Measurements from ENCODE around the gene MTUS2. TPM values are rescaled to one million over a fixed set of nuclear protein-coding genes. Genes with fewer than 3 reads are reported as not detected.

Gene MTUS2
- total RNA-seq, 1 experiment from 2014 or later = not detected

DNA sequence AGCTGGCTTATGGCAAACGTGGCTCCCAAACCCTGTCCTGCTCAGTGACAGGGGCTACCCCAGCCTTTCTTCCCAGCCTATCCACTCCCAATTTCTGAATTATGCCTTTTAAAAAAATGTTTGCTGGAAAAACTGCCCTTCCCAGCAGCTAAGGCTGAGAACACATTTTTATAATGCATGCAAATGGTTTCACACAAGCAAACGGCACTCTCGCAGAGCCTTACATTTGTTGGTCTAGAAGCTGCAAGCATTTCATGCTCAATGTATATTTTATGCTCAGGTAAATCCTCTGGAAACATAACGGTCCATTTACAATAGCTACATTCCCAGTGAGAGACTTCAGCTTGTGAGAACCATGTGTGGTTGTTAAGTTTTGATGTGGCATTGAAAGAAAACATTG lies 713.9 kb downstream of the MTUS2 start:
- no peaks in the 10 kb centered on the region for H3K9me3 ChIP-seq
- peaks cover 76% of the 10 kb centered on the region for H3K36me3 ChIP-seq

DNA sequence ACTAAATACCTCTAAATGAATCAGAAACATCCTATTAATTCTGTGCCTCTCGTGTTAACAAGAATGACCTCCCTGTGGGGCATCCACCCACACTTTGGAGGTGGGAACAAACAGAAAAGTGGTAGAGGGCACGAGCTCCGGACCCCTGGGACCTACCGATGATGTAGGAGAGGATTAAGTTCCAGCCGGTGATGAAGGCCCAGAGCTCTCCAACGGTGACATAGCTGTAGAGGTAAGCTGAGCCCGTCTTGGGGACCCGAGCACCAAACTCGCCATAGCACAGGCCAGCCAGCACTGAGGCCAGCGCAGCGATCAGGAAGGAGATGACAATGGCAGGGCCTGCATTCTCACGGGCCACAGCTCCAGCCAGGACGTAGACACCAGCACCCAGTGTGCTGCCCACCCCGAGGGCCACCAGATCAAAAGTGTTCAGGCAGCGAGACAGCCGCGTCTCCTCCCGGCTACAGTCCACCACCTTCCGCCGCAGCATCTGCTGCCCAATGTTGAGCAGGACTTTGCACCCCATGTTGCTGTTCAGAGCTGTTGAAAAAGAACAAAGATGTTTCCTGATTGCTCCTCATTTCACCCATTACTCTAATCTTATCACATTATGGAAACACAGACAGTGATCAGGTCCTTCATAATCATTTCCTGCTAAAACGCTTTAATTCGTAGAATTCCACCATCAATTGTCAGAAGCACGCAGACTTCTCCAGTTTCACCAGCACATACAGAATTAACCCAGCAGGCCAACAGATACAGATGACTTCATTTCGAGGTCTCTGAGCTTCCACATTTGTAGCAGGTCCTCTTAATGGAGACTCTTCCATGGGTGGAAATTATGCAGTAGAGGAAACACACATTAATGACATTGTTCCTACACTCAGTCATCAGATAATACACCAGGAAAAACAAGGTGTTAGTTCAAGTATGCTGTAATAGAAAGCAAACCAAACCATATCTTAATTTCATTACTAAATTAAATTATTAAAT lies 715.8 kb downstream of the MTUS2 start:
- no peak for DNase-seq
- H3K4me3 ChIP-seq = no peak overlapping the region
- peaks cover 74% of the 10 kb centered on the region for H3K36me3 ChIP-seq
- no peaks in the 10 kb centered on the region for H3K27me3 ChIP-seq
- no peaks in the 10 kb centered on the region for H3K9me3 ChIP-seq

More for the DNA sequence above, 713.9 kb downstream of the MTUS2 start:
- DNase-seq = no peak
- Histone ChIP-seq H3K4me3 (no peak overlapping the region), H3K27me3 (no peaks in the 10 kb centered on the region)

DNA sequence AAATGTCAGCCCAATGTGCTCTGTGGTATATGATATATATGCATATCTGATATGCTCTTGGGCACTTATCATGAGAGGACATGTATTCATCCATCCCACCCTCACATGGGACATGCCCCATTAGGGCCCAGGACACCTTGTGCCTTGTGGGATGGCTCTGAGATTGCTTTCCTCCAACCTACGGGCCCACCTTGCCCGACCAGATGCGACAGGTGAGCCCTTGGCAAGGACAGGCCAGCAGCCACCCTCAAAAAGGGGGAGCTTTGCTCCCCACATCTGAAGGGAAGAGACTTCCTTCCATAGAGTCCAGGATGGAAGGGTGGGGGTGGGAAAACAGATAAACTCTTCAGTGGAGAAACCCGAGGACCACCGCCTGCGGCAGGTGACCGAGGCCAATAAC lies 716.7 kb downstream of the MTUS2 start:
- no peaks in the 10 kb centered on the region for H3K27me3 ChIP-seq
- H3K4me3 ChIP-seq = no peak overlapping the region
- no peaks in the 10 kb centered on the region for H3K9me3 ChIP-seq
- peaks cover 67% of the 10 kb centered on the region for H3K36me3 ChIP-seq
- no peak for DNase-seq

DNA sequence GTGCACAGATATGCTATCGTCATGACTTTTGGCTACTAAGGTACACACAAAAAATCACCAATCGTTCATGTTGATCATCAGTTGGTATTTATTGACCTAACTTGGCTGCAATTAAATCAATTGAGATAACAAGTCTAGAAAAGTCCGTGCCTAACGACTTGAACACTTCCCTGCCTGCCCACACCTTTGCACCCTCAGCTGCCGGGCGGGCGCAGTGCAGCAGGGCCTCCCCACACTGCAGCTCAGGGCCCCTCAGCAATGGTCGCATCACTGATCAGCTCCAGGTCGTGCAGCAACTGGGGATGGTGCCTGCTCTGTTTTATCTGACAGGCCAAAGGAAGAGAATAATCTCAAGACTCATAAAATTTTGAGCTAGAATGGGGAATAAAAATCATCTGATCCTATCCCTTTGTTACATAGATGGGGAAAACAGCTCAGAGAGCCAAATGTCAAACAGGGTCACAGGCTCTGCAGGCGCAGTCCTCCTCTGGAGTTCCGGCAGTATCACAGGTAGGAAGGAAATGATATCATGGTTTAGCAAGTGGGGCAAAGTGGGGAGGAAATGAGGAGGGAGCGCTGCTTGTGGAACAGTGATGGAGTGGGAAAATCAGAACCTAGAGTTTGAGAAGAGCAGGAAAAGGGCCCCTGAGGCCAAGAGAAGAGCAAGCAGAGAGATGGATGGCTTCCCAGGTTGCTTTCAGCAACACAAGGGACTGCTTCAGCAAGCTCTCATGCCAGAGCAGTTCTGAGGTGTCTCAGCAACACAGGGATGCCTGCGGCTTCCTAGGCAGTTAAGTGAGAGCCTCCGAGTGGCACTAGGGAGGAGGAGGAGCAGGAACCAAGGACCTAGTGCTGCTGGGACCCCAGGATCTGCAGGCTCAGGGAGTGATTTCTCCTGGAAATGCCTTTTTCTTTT lies 717.9 kb downstream of the MTUS2 start:
- no peaks in the 10 kb centered on the region for H3K9me3 ChIP-seq
- no peaks in the 10 kb centered on the region for H3K27me3 ChIP-seq
- no peak for DNase-seq
- peaks cover 63% of the 10 kb centered on the region for H3K36me3 ChIP-seq
- no peak overlapping the region for H3K4me3 ChIP-seq

DNA sequence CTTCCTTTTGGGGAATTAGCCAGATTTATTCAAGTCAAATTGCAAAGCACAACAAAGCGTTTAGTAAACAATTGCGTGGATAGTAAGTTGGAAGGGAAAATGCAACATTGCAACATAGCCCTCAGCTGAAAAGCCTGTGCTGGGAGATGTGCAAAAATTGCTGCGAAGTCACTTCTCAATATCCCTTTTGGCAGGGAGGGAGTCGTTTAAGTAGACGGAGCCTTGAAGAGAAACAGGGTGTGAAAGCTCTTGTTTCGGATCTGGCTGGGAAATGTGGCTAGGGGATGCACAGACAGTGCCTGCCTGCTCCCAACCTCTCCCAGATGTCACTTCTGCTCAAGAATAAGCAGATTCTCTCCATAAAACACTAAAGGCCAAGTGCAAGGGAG lies 718.5 kb downstream of the MTUS2 start:
- H3K27me3 ChIP-seq = no peaks in the 10 kb centered on the region
- no peak for DNase-seq
- H3K9me3 ChIP-seq = no peaks in the 10 kb centered on the region
- H3K36me3 ChIP-seq = peaks cover 58% of the 10 kb centered on the region
- H3K4me3 ChIP-seq = no peak overlapping the region

- Histone ChIP-seq H3K36me3 (peaks cover 52% of the 10 kb centered on the region), H3K27me3 (no peaks in the 10 kb centered on the region), H3K4me3 (no peak overlapping the region), H3K9me3 (no peaks in the 10 kb centered on the region)
- DNase-seq = no peak
Observed at GRCh38 chr13:29539856-29540255, 719.7 kb downstream of the MTUS2 start.

GRCh38 chr13:29540334-29540733 lies 720.2 kb downstream of the MTUS2 start:
- no peaks in the 10 kb centered on the region for H3K9me3 ChIP-seq
- DNase-seq = no peak
- peaks cover 50% of the 10 kb centered on the region for H3K36me3 ChIP-seq
- H3K27me3 ChIP-seq = no peaks in the 10 kb centered on the region
- H3K4me3 ChIP-seq = no peak overlapping the region

- DNase-seq = no peak
- Histone ChIP-seq H3K27me3 (no peaks in the 10 kb centered on the region), H3K36me3 (peaks cover 50% of the 10 kb centered on the region), H3K9me3 (no peaks in the 10 kb centered on the region), H3K4me3 (no peak overlapping the region)
Observed at GRCh38 chr13:29540799-29541198, 720.7 kb downstream of the MTUS2 start.

DNA sequence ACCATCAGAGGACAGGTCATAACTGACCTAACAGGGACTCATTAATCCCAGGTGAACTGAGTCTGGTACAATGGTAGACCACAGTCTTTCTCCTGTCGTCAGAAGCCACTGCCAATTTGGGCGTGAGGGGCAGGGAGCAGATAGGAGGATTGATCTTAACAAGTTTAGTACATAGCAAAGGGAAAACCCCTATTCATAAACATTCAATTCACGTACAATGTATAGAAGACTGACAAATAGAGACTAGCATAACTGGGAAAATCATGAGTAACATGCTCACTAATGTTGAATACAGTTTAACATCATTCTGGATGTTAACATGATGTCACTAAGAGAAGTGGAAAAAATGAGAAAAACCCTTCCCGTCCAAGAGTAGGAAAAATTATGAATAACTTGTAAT lies 721.3 kb downstream of the MTUS2 start:
- Histone ChIP-seq H3K27me3 (no peaks in the 10 kb centered on the region), H3K36me3 (peaks cover 45% of the 10 kb centered on the region), H3K4me3 (no peak overlapping the region), H3K9me3 (no peaks in the 10 kb centered on the region)
- DNase-seq = no peak

- H3K36me3 ChIP-seq = peaks cover 41% of the 10 kb centered on the region
- no peak overlapping the region for H3K4me3 ChIP-seq
- DNase-seq = peak; percentile 52
- no peaks in the 10 kb centered on the region for H3K27me3 ChIP-seq
- no peaks in the 10 kb centered on the region for H3K9me3 ChIP-seq
Observed at GRCh38 chr13:29542381-29542780, 722.2 kb downstream of the MTUS2 start.

DNA sequence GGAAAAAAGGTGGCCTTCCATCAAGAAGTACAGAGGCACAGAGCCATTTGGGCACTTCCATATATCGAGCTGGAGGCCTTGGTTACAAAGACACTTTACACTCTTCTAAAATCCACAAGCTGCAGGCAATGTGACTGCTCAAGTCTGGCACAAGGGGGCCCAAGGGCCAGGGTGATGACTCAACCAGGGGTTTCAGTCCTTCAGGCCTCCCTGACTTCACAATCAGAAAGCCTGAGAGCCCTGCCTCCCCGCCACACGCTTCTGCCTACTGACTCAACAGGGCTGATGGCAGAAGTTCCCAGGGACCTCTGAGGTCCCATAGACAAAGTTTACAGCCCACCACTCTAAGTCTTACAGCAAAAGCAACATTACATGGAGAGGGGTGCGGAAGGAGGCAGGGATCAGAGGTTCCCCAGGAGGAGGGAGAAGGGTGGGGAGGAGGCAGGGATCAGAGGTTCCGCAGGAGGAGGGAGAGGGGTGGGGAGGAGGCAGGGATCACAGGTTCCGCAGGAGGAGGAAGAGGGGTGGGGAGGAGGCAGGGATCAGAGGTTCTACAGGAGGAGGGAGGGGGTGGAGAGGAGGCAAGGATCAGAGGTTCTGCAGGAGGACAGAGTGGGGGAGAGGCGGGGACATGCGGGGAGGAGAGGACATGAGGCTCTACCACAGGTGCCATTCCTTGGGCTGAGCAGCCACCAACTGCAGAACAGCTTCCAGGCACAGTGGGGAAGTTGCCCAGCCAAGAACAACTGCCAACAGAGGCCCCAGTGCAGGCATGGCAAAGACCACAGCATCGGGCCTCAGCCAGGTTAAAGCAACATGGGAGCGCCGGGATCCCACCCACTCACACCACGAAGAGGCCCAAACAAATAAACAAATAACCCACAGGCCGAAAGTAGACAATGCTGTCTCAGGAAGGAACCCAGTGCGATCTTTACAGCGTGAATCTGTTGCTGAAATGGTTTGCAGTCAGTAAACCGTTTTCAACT lies 723.4 kb downstream of the MTUS2 start:
- DNase-seq = peak; percentile 83
- Histone ChIP-seq H3K4me3 (no peak overlapping the region), H3K27me3 (no peaks in the 10 kb centered on the region), H3K36me3 (peaks cover 46% of the 10 kb centered on the region), H3K9me3 (no peaks in the 10 kb centered on the region)

GRCh38 chr13:29545988-29546387 lies 725.8 kb downstream of the MTUS2 start:
- Histone ChIP-seq H3K27me3 (no peaks in the 10 kb centered on the region), H3K9me3 (no peaks in the 10 kb centered on the region), H3K36me3 (peaks cover 54% of the 10 kb centered on the region), H3K4me3 (no peak overlapping the region)
- DNase-seq = no peak

DNA sequence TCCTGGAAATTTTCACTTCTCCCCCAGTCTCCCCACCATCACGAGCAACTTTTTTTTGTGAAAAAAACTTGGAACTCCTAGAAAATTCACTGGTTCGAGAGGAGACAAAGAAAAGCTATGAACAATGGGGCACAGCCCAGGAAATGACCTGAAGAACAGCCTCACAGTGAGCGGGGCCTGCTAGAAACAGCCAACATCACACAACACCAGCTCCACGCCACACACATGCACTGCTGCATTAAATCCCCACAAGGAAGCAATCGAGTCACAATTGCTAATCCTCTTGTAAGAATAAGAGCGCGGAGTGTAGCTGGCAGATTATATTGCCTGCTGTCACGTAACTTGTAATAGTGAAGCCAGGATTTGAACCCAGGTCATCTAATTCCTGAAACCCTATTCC lies 726.5 kb downstream of the MTUS2 start:
- DNase-seq = no peak
- Histone ChIP-seq H3K27me3 (no peaks in the 10 kb centered on the region), H3K9me3 (no peaks in the 10 kb centered on the region), H3K4me3 (no peak overlapping the region), H3K36me3 (peaks cover 59% of the 10 kb centered on the region)

- Histone ChIP-seq H3K36me3 (peaks cover 62% of the 10 kb centered on the region), H3K4me3 (no peak overlapping the region), H3K9me3 (no peaks in the 10 kb centered on the region), H3K27me3 (no peaks in the 10 kb centered on the region)
- DNase-seq = no peak
Observed at GRCh38 chr13:29547153-29547552, 727.0 kb downstream of the MTUS2 start.

- Histone ChIP-seq H3K27me3 (no peaks in the 10 kb centered on the region), H3K9me3 (no peaks in the 10 kb centered on the region), H3K36me3 (peaks cover 71% of the 10 kb centered on the region), H3K4me3 (no peak overlapping the region)
- DNase-seq = no peak
Observed at GRCh38 chr13:29548722-29549121, 728.6 kb downstream of the MTUS2 start.

DNA sequence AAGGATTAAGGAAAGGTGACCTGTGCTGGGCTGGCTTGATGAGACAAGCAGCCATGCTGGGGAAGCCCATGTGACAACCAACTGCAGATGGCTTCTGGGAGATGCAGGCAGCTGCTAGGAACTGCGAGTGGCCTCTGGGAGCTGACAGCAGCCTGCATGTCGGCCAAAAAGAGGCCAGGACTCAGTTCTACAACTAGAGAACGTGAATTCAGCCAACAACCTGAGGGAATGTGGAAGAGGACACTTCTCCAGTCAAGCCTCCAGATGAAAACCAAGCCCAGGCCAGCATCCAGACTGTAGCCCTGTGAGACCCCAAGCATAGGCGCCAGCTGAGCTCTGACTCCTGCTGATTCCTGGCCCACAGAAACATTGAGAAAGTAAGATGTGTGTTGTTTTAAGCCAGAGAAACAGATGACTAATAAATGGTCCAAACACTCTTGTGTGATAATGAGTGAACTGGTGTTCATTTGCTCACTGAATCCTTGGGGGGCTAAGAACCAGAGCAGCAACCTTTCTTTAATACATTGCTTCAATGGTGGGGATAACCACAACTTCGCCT lies 730.4 kb downstream of the MTUS2 start:
- H3K27me3 ChIP-seq = no peaks in the 10 kb centered on the region
- peak; percentile 25 for DNase-seq
- no peaks in the 10 kb centered on the region for H3K9me3 ChIP-seq
- H3K36me3 ChIP-seq = peaks cover 75% of the 10 kb centered on the region
- H3K4me3 ChIP-seq = no peak overlapping the region

All from MG63 (cell line).